ENCODE data around the gene EXD3. TPM values are rescaled to one million over a fixed set of nuclear protein-coding genes. Genes with fewer than 3 reads are reported as not detected.

EXD3 gene
- total RNA-seq, 3 donors from 2014 or later = 7.7 to 28.7 (median 20.6) TPM

- DNase-seq (ENCODE audit: low spot score in 2 of 2) = no peak
- Histone ChIP-seq H3K4me3 (no peak overlapping the region), H3K4me1 (no peaks in the 10 kb centered on the region), H3K9me3 (no peaks in the 10 kb centered on the region), H3K27ac (no peak overlapping the region), H3K36me3 (no peaks in the 10 kb centered on the region), H3K27me3 (no peaks in the 10 kb centered on the region)
- TF ChIP-seq CTCF (IDR thresholded peaks at IDR 0.05) (no peak), POLR2A (IDR thresholded peaks at IDR 0.05) (no peak), POLR2AphosphoS5 (IDR thresholded peaks at IDR 0.05) (no peak)
- intact Hi-C loops (cut with DNase I; ENCODE audit: low total_unique reads) = no loop called here
Observed at GRCh38 chr9:137383081-137383783, 39.7 kb downstream of the EXD3 start.

DNA sequence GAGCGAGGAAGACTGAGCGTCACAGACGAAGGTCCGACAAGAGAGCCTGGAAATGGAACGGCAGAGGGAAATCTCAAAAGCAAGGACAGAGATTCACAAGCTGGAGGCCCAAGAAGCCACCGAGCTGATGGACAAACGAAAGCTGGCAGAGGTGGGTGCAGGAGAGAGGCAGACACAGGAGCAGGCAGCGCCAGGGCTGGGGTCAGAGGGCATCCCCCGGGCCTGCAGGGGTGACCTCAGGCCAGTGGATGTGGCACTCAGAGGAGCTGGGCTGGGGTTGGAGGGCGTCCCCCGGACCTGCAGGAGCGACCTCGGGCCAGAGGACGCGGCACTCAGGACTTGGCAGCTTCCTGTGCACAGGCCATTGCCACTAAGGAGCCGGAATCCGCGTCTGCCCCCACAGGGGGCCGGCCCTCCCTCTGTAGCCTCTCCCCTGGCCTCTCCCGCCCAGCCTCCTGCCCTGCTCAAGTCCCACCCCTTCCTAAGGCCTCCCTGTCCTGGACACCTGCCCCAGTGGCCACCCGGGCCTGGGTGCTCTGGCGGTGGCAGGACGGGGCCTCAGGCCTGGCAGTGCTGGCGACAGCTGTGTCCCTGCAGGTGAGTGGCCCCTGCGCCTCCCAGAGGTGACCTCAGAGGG, 40.4 kb downstream of the EXD3 start:
- Histone ChIP-seq H3K27me3 (no peaks in the 10 kb centered on the region), H3K4me3 (no peak overlapping the region), H3K27ac (no peak overlapping the region), H3K36me3 (no peaks in the 10 kb centered on the region), H3K9me3 (no peaks in the 10 kb centered on the region), H3K4me1 (no peaks in the 10 kb centered on the region)
- intact Hi-C loops (cut with DNase I; ENCODE audit: low total_unique reads) = no loop called here
- no peak for DNase-seq (ENCODE audit: low spot score in 2 of 2)
- TF ChIP-seq POLR2A (IDR thresholded peaks at IDR 0.05) (no peak), CTCF (IDR thresholded peaks at IDR 0.05) (no peak), POLR2AphosphoS5 (IDR thresholded peaks at IDR 0.05) (no peak)

DNA sequence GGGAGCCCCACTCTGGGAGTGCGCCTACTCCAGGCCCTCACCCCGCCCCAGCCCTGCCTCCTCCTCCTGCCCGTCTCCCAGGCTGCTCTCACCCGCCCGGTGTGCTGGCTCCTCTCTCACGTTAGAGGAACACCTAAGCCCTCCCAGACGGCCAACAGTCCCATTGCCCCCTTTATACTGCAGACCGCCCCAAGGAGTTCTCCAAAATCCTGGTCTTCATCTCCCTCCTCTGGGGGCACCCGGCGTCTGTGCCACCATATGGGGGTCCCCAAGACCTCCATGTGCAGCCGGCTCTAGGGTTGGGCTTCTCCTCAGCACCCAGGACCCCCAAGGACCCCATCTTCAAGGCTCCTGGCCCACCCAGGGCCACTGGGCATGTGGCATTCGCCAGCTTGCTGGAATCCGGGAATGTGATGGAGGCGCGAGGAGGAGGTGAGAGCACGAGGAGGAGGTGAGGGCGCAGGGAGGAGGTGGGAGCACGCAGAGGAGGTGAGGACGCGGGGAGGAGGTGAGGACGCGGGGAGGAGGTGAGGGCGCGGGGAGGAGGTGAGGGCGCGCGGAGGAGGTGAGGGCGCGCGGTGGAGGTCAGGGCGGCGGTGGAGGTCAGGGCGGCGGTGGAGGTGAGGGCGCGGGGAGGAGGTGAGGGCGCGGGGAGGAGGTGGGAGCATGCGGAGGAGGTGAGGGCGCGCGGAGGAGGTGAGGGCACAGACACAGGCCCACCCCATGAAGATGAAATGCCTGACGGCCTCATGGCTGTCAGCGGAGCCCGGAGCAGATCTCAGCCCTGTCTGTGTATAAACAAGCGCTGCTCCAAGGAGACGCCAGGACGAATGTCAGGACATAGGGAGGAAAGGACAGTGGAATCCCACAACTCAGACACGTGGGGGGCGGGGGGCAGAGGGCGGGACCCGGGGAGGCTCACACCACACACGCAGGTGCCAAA, 41.2 kb downstream of the EXD3 start:
- no peak for TF ChIP-seq CTCF (IDR thresholded peaks at IDR 0.05)
- no peak for TF ChIP-seq POLR2AphosphoS5 (IDR thresholded peaks at IDR 0.05)
- no peak for TF ChIP-seq POLR2A (IDR thresholded peaks at IDR 0.05)
- no peaks in the 10 kb centered on the region for H3K36me3 ChIP-seq
- H3K27me3 ChIP-seq = no peaks in the 10 kb centered on the region
- H3K27ac ChIP-seq = no peak overlapping the region
- no peaks in the 10 kb centered on the region for H3K4me1 ChIP-seq
- intact Hi-C loops (cut with DNase I; ENCODE audit: low total_unique reads) = no loop called here
- no peaks in the 10 kb centered on the region for H3K9me3 ChIP-seq
- no peak overlapping the region for H3K4me3 ChIP-seq
- DNase-seq (ENCODE audit: low spot score in 2 of 2) = no peak

DNA sequence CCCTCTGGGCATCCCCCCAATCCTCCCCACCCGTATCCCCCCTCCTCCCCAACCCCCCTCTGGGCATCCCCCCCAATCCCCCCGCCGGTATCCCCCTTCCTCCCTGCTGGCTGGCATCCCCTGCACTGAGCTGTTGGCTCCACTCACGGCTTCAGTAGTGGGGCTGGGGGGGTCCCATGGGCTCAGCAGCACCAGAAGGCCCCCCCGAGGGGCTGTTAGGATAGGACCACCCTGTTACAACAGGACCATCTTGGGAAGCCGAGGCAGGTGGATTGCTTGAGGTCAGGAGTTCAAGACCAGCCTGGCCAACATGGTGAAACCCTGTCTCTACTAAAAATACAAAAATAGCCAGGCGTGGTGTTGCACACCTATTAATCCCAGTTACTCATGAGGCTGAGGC, 42.4 kb downstream of the EXD3 start:
- intact Hi-C loops (cut with DNase I; ENCODE audit: low total_unique reads) = no loop called here

More for the DNA sequence above, 42.4 kb downstream of the EXD3 start:
- H3K4me1 ChIP-seq = no peaks in the 10 kb centered on the region
- H3K9me3 ChIP-seq = no peaks in the 10 kb centered on the region
- no peak overlapping the region for H3K27ac ChIP-seq
- no peak overlapping the region for H3K4me3 ChIP-seq
- no peaks in the 10 kb centered on the region for H3K27me3 ChIP-seq
- TF ChIP-seq POLR2AphosphoS5 (IDR thresholded peaks at IDR 0.05) (no peak), CTCF (IDR thresholded peaks at IDR 0.05) (no peak), POLR2A (IDR thresholded peaks at IDR 0.05) (no peak)
- no peak for DNase-seq (ENCODE audit: low spot score in 2 of 2)
- H3K36me3 ChIP-seq = no peaks in the 10 kb centered on the region

Measured in breast epithelium (tissue), 4 donors.